Stimulated activated CD4-positive, alpha-beta T cell treated with anti-CD3 and anti-CD28 coated beads, Interleukin-1b, Interleukin-23, amount 100 ng/mL, for 1 hour (primary cell): Measurements from ENCODE around the gene SPIN1.
"Not testable (repeated sequence)": the region's sequence is repeated elsewhere in the genome, so short reads cannot be mapped to it uniquely, and the experiment has no call there.

Experiments used
- DNase-seq, 2 donors: peaks; one replicate each; pipeline ENCODE4 v3.0.0-alpha.2; 2020; ENCODE audit warnings: low read depth in 2 of 2

The SPIN1 gene

DNA sequence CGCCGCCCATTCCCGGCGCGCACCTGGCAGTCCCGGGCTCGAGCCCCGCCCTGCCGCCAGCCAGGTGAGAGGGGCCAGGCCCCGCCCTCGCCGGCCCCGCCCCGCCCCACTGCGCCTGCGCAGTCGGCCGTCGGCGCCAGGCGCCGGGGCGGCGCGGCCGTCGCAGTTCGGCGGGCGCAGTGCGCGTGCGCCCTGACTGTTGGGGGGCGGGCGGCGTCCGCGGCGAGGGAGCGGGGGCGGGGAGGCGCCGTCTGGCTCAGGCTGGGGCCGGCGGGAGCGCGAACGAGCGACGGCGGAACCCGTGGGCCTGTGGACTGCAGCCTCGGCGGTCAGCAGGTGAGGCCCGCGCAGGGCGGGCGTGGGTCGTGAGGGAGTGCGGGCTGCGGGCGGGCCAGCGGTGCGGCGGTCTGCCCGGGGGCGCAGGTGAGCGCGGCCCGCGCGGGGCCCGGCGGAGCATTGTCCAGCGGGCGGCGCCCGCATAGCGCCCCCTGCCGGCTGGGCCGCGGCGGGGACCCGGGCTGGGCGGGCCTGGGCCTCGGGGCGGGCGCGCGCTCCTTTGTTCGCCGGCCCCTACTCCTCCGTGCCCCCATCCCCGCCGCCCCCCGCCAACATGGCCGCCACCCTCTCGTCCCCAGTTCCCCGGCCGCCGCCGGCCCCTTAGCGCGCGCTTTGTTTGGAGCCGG is at the start of gene SPIN1:
Gene SPIN1, plus strand, starts transcription at position 242 of the 683 bp plus-strand sequence. CDS start 38,096 bp downstream, outside the sequence.
- DNase-seq, result peak; percentile 69 to 79

DNA sequence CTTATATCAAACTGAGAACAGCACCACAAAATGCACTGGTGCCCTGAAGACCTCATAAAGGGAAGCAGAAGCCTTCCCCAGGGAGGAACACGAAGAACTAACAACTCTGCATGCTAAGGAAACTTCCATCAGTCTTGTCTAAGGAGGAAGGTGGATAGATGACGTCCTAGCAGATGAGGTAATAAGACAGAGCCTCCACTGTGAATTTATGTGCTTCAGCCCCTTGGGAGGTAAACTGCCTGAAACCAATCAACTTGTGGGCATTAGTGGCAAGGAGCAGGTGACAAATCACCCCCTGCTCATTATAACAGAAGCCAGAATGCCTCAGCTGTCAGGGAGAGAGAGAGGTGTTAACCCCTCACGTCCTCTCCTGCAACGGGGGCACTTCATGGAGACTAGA is 48.9 kb upstream of the SPIN1 start:
- no peak for DNase-seq

DNA sequence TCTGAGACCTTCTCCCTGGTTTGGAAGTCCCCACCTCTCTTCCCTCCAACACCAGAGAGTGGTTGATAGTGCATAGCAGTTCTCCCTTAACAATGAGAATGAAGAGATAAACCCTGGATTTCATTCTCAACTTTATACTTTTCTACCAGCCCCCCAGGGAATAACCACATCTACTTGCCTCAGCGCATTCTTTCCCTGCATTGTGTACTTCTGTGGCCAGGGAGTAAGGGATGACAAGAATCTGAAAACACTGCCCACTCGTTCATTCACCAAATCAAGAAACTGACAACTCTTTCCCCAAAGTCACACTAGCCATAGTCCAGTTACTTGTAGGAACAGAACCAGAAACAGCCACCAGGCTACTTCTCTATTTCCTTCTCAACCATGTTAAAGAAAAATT is 46.0 kb upstream of the SPIN1 start:
- no peak for DNase-seq

DNA sequence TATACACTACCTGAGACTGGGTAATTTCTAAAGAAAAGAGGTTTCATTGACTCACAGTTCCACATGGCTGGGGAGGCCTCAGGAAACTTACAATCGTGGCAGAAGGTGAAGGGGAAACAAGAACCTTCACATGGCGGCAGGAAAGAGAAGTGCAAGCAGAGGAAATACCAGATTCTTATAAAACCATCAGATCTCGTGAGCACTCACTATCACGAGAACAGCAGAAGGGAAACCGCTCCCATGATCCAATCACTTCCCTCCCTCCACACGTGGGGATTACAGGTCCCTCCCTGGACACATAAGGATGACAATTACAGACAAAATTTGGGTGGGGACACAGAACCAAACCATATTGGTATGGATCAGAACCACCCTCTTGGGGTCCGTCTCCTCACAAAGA is 44.2 kb upstream of the SPIN1 start:
- DNase-seq, result no peak

DNA sequence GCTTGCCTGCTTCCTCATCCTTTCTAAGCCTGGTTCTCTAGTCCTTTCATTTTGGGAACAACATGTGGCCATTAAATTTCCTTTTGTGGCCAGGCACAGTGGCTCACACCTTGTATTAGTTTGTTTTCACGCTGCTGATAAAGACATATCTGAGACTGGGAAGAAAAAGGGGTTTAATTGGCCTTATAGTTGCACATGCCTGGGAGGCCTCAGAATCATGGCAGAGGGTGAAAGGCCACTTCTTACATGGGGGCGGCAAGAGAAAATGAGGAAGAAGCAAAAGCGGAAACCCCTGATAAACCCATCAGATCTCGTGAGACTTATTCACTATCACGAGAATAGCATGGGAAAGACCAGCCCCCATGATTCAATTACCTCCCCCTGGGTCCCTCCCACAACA is 37.9 kb upstream of the SPIN1 start:
- DNase-seq, result not testable (repeated sequence)

DNA sequence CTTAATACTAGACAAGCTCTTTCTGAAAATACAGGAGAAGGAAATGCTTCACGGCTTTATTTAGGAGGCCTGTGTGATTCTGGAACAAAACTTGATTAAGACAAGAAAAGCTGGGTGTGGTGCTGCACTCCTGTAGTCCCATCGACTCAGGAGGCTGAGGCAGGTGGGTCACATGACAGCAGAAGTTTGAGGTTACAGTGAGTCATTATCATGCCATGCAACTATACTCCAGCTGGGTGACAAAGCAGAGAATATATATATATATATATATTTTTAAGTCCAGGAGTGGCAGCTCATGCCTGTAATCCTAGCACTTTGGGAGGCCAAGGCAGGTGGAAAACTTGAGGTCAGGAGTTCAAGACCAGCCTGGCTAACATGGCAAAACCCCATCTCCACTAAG is 33.1 kb upstream of the SPIN1 start:
- no peak for DNase-seq

DNA sequence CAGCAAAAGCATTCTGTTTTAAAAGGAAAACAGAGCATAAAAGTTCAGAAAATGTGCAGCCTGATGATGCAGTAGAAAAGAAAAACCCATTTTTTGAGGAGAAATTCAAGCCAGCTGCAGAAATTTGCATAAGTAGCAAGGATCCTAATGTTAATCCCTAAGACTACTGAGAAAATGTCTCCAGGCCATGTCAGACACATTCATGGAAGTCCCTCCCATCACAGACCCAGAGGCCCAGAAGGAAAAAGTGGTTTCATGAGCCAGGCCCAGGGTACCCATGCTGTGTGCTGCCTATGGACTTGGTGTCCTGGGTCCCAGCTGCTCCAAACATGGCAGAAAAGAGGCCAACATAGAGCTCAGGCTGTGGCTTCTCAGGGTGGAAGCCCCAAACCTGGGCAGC is 31.0 kb upstream of the SPIN1 start:
- not testable (repeated sequence) for DNase-seq

DNA sequence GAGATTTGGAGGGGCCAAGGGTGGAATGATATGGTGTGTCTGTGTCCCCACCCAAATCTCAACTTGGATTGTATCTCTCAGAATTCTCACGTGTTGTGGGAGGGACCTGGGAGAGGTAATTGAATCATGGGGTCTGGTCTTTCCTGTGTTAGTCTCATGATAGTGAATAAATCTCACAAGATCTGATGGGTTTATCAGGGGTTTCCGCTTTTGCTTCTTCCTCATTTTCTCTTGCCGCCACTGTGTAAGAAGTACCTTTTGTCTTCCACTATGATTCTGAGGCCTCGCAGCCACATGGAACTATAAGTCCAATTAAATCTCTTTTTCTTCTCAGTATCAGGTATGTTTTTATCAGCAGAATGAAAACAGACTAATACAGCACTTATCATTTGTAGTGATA is 29.5 kb upstream of the SPIN1 start:
- DNase-seq, result no peak

DNA sequence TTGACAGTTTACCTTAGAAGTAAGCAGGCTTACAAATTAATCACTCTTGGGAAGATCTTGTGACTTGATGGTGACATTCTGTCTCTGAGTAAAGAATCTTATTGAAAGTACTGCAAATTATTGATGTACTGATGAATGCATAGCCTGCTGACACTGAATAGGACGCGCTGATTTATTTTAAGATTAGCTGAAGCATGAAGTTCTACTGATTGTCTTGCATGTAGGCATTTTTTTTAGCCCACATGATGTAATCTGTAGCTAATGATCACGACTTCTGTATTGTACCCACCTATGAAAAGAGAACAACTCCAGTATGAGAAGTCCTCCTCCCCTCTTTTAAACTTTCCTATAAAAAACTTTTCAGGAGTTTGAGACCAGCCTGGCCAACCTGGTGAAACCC is 28.3 kb upstream of the SPIN1 start:
- DNase-seq, result no peak

DNA sequence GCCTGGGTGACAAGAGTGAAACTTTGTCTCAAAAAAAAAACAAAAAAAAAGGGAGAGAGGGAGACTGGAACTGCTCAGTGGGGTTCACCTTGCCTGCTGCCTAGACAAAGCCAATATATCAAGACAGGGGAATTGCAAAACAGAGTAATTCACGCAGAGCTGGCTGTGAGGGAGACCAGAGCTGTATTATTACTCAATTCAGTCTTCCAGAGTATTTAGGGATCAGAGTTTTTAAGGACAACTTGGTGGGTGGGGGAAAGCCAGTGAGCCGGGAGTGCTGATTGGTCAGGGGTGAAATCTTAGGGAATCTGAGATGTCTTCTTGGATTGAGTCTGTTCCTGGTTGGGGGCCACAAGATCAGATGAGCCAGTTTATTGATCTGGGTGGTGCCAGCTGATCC is 25.6 kb upstream of the SPIN1 start:
- DNase-seq, result no peak

DNA sequence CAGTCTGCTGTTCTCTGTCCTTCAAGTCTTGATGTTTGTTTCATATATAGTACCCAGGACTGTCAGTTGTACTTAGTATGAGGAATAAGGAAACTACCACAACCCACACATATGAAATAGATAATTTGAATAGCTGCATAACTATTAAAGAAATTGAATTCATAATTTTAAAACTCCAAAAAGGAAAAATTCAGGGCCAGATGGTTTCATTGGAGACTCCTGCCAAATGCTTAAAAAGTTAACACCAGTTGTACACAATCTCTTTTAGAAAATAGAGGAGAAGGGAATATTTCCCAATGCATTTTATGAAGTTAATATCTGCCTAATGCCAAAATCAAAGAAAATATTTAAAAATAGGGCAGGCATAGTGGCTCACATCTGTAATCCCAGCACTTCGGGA is 24.6 kb upstream of the SPIN1 start:
- DNase-seq, result no peak

DNA sequence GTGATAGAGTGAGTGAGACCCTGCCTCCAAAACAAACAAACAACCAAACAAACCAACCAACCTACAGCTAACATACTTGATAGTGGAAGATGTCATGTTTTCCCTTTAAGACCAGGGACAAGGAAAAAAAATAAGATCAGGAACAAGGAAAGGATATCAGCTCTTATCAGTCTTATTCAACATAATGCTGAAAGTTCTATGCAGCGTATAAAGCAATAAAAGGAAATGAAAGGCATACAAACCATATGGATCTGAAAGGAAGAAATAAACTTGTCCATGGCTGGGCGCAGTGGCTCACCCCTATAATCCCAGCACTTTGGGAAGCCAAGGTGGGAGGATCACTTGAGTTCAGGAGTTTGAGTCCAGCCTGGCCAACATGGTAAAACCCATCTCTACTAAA is 23.5 kb upstream of the SPIN1 start:
- no peak for DNase-seq

DNA sequence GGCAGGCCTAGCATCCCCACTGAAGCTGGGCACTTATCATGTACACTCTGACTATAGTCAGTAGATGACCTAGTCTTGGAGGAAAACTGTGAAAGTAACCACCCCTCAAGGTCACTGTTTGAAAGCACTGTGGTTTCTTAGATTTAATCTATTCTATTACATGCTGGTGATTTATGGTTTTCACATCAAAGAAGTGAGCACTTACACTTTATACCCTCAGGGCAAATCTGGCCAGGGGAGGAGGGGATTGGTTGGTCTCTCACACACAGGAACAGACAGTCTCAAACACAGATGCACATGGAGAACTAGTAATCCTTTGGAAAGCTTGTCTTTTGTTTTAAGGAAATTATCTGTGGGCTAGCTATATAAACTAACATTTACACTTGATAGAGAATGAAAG is 17.9 kb upstream of the SPIN1 start:
- no peak for DNase-seq

DNA sequence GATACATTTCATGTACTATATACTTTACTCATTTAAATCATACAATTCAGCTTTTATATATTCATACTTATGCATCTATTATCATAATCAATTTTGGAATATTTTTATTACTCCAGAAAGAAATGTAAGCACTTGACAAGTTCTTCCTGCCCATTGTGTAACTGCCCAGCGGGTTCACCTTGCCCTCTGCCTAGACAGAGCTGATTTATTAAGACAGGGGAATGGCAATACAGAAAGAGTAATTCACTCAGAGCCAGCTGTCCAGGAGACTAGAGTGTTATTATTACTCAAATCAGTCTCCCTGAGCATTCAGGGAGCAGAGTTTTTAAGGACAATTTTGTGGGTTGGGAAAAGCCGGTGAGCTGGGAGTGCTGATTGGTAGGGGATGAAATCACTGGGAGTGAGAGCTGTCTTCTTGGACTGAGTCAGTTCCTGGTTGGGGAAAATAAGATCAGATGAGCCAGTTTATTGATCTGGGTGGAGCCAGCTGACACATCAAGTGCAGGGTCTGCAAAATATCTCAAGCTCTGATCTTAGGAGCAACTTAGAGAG is 16.1 kb upstream of the SPIN1 start:
- no peak for DNase-seq

DNA sequence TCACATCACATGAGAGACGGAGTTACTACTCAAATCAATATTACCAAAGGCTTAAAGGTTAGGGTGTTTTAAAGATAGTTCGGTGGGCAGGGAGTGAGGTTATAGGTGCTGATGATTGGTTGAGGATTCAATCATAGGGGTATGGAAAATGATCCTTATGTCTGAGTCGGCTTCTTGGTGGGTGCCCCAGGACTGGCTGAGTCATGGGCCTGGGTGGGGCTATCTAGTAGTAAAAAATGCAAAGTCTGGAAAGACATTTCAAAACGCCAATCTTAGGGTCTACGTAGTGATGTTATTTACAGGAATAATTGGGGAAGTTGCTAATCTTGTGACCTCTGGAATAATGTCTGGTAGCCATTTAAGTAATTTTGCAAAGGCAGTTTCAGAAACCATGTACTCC is 15.2 kb upstream of the SPIN1 start:
- DNase-seq, result no peak

DNA sequence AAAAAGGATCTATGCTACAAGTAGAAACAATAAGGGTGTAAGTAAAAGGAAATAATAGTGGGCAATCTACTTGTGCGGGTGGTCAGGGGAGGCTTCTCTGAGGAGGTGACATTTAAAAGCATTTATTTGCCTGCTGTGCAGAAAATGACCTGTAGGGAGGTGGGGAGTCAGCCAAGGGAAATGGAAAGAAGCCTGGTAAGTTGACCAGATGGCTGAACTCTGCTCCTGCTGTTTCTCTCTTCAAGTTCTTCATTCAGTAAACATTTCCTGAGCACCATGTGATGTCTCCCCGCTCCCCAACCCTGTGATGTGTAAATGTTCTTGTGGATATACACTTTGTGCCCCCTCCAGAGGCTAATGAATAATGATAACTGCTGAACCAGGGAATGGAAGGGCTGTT is 9.9 kb upstream of the SPIN1 start:
- DNase-seq, result no peak

DNA sequence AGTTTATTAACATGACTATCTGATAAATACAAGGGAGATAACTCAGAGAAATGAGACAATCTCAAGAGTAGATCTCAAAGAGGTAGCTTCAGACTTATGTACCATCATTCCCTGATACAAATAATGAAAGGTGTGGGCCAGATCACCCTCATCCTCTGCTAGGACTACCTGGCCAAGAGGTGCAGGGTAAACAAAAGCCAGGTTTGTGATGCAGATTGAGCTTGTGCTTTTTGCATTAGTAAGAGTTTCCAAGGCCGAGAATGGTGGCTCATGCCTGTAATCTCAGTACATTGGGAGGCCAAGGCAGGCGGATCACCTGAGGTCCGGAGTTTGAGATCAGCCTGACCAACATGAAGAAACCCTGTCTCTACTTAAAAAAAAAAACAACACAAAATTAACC is 8.9 kb upstream of the SPIN1 start:
- DNase-seq, result no peak

DNA sequence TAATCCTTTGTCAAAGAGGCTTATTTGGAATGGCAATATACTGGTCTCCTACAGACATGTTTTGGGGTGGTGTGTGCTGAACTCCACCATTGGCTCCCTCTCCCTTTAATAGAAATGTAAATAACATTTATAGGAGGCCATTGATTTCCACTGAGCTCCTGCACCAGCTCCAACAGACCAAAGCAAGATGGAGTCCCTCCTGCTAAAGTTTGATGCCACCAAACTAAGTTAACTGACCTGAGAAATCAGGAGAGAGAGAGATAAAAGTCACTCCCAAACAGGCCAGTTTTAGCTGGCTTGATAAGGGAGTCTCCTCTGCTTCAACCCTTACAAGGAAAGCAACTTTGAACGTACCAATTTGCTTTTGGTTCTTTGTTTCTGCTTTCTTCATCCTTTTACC is 8.1 kb upstream of the SPIN1 start:
- no peak for DNase-seq

DNA sequence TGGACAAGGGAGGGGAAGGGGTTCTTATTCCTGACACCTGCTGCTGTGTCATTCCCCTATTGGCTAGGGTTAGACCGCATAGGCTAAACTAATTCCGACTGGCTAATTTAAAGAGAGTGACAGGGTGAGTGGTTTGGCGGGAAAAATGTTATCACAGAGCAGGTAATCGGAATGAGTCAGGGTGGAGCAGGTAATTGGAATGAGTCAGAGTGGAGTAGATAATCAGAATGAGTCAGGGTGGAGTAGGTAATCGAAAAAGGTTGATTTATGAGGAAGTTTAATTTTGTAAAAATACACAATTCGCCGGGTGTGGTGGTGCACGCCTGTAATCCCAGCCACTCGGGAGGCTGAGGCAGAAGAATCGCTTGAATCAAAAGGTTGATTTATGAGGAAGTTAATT is 6.9 kb upstream of the SPIN1 start:
- not testable (repeated sequence) for DNase-seq

DNA sequence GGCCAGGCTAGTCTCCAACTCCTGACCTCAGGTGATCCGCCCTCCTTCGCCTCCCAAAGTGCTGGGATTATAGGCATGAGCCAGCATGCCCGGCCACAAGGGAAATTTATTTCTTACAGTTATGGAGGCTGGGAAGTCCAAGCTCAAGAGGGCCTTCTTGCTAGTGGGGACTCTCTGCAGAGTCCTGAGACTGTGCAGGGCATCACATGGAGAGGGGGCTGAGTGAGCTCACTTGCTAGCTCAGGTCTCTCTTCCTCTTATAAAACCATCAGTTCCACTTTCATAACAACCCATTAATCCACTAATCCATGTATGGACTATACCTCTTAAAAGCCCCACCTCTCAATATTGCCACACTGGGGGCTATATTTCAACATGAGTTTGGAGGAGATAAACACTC is 5.1 kb upstream of the SPIN1 start:
- no peak for DNase-seq

DNA sequence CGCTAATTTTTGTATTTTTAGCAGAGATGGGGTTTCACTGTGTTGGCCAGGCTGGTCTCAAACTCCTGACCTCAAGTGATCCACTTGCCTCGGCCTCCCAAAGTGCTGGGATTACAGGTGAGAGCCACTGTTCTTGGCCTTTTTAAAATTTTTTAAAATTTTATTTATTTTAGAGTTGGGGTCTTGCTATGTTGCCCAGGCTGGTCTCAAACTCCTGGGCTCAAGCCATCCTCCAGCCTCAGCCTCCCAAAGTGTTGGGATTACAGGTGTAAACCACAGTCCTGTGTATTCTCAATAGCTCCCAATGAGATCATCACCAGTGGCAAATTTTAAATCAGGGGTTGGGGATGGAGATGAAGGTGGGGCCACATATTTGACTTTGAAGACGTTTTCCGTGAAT is 2.1 kb upstream of the SPIN1 start:
- DNase-seq, result not testable (repeated sequence)

DNA sequence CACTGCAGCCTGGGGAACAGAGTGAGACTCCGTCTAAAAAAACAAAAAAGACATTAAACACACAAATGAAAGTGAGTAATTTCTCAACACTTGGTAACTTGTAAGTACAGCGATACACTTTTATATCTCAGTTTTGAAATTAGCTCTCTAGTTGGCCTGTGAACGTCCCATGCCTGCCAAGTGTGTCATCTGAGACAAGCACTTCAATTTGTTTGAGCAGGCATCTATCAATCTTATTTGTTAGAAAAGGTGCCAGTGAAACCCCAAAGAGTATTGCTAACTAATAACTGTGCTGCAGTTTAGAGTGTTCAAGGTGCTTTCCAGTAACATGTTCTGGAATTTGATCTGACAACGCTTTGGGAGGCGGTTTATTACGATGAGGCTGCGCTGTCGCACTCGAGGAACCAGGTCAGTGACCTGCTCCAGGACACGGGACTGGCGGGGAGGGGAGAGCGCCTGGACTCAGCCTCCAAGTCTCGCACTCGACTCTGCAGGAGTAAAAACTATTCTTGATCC is 1.1 kb upstream of the SPIN1 start:
- DNase-seq, result no peak

DNA sequence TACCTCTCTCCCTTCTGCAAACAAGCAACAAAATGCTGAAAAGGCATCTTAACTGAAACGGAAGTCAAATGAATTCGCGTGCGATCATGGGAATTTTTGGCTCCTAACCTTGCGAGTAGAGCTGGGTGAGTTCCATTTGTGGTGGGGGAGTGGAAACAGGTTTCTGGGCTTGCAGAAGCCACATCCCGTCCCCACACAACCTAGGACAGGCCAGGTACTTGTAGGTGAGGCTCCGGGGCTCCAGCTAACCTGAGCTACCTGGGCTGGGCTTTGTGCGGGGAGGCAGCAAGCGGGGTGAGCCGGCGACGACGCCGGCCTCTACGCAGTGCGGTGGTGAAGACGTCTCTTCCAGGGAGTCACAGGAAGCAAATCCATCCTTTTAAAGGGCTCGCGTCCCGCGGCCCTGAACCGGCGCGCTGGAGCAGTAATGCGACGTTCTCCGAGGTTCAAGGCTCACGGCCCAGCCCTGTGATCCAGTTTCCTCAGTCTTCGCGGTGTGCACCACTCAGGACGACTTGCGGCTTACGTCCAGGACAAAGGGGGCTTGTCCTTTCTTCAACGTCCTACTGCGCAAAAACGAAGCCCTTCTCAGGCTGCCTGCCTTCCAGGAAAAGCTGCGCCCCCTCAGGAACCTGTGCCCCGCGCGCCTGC is 567 bp upstream of the SPIN1 start:
- DNase-seq, result peak in 1 of 2 donors; percentile 4
